CD4-positive, alpha-beta T cell (primary cell): ENCODE data around the gene MT1M. TPM values are rescaled to one million over a fixed set of nuclear protein-coding genes. Genes with fewer than 3 reads are reported as not detected.
"Not testable (repeated sequence)": the region's sequence is repeated elsewhere in the genome, so short reads cannot be mapped to it uniquely, and the experiment has no call there.

Source experiments
- ATAC-seq: fragments of 200-7000 bp; cut with Tn5 transposase; one replicate; pipeline ENCODE4 v1.10.0; 2022; ENCODE audit warnings: mild to moderate bottlenecking; ENCODE audit not compliant: poor library complexity
- CTCF ChIA-PET: fragments of 350-600 bp; sonication (Branson Sonifier 250); formaldehyde crosslinking; loops from one replicate; lab custom pipeline; 2021; ENCODE audit warnings: antibody characterized with exemption, inconsistent platforms; lab: Charles Lee
- POLR2A ChIA-PET: fragments of 350-600 bp; sonication (Branson Sonifier 250); formaldehyde crosslinking; loops from one replicate; lab custom pipeline; 2021; ENCODE audit warnings: antibody characterized with exemption, inconsistent platforms; lab: Charles Lee
- DNase-seq, 14 experiments: peaks; one replicate each; pipeline ENCODE4 v3.0.0-alpha.2; 2013 to 2020; ENCODE audit warnings: mixed read lengths in 2 of 14
- H3K27ac ChIP-seq, 2 donors: one replicate each; pipeline versions ENCODE4 v1.5.1 to v1.7.0; 2013; ENCODE audit warnings: low read length in 2 of 2, low read depth in 1 of 2, mild to moderate bottlenecking in 1 of 2
- H3K27me3 ChIP-seq, 2 experiments: 1 replicate in 1 of 2; 2 replicates in 1 of 2; pipeline versions ENCODE4 v1.6.1 to v1.7.0; 2013; ENCODE audit warnings: low read length in 2 of 2, control low read depth in 1 of 2, mild to moderate bottlenecking in 1 of 2, moderate library complexity in 1 of 2; ENCODE audit not compliant: insufficient read depth in 2 of 2, control insufficient read depth in 1 of 2
- H3K36me3 ChIP-seq: one replicate; pipeline ENCODE4 v1.6.1; 2013; ENCODE audit warnings: low read length, control low read depth; ENCODE audit not compliant: insufficient read depth
- H3K4me1 ChIP-seq: one replicate; pipeline ENCODE4 v1.6.1; 2013; ENCODE audit warnings: low read length, control low read depth; ENCODE audit not compliant: insufficient read depth
- H3K4me3 ChIP-seq: one replicate; pipeline ENCODE4 v1.5.1; 2013; ENCODE audit warnings: mild to moderate bottlenecking, low read length, moderate library complexity
- H3K9me3 ChIP-seq, 2 experiments: 1 replicate in 1 of 2; 2 replicates in 1 of 2; pipeline versions ENCODE4 v1.6.1 to v1.7.0; 2013; ENCODE audit warnings: low read length in 2 of 2, mild to moderate bottlenecking in 2 of 2, control low read depth in 1 of 2, moderate library complexity in 1 of 2; ENCODE audit not compliant: control insufficient read depth in 1 of 2, insufficient read depth in 1 of 2
- H3K27ac Mint-ChIP-seq: one replicate; pipeline ENCODE4 v1.8.0; 2020; ENCODE audit warnings: mixed read lengths
- H3K27me3 Mint-ChIP-seq: one replicate; pipeline ENCODE4 v1.8.0; 2021; ENCODE audit warnings: mixed read lengths
- H3K36me3 Mint-ChIP-seq: one replicate; pipeline ENCODE4 v1.8.0; 2021; ENCODE audit warnings: low read depth, mixed read lengths
- H3K4me1 Mint-ChIP-seq: one replicate; pipeline ENCODE4 v1.8.0; 2021; ENCODE audit warnings: low read depth, mixed read lengths
- H3K4me3 Mint-ChIP-seq: one replicate; pipeline ENCODE4 v1.8.0; 2020; ENCODE audit warnings: mild to moderate bottlenecking, mixed read lengths
- H3K9me3 Mint-ChIP-seq: one replicate; pipeline ENCODE4 v1.8.0; 2020; ENCODE audit warnings: mixed read lengths
- intact Hi-C, 2 experiments: fragments of 100-400 bp; cut with DNase I in 1 of 2; cut with micrococcal nuclease in 1 of 2; formaldehyde crosslinking; loops; one replicate each; pipeline versions ENCODE4 v1.15.1 to v1.9.0; 2023 to 2025; cut with DNase I, micrococcal nuclease
- total RNA-seq, 174 experiments: library from RNA in 2 of 174; stranded (reverse) in 2 of 174; gene quantifications; one replicate each; pipeline ENCODE4 v1.2.3 and lab custom pipeline; 2021 to 2026
- TF ChIP-seq, protein P1 (sequence below): fragments of 200-600 bp; IDR thresholded peaks from one replicate; pipeline ENCODE4 v1.8.0; 2022; ENCODE audit warnings: antibody characterized with exemption, mild to moderate bottlenecking

The MT1M gene
- total RNA-seq, 2 experiments from 2014 or later, result not detected

DNA sequence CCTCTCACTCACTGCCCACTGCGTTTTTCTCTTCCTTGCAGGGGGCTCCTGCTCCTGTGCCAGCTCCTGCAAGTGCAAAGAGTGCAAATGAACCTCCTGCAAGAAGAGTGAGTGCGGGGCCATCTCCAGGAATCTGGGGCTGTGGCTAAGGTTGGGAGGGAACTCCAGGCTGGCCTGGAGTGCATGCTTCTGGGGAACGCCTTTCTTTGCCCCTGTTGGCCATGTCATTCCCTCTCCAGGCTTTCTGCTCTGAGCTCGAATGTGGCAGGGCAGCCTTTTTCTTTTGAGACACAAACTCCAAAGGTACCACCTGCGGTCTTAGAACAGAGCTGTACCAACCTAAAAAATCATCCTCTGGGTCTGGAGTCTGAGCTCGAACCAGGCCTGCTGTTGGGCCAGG, 14.3 kb upstream of the MT1M start:
- Histone ChIP-seq H3K9me3 (no peaks in the 10 kb centered on the region), H3K27ac (no peak overlapping the region), H3K27me3 (peaks cover 7 to 8% of the 10 kb centered on the region in 2 experiments), H3K4me3 (no peak overlapping the region), H3K36me3 (no peaks in the 10 kb centered on the region), H3K4me1 (peaks cover 14% of the 10 kb centered on the region)
- Mint-ChIP-seq H3K27me3 (peaks cover 13% of the 10 kb centered on the region), H3K4me1 (peaks cover 5% of the 10 kb centered on the region), H3K36me3 (no peaks in the 10 kb centered on the region), H3K27ac (no peak overlapping the region), H3K4me3 (no peak overlapping the region), H3K9me3 (no peaks in the 10 kb centered on the region)
- POLR2A ChIA-PET, result interaction anchor here (1.4 kb wide), 1 partner anchor 10 kb away, joined by 7 read pairs; the partner anchor contains the start of gene MT2A
- intact Hi-C loops, result no loop called here
- CTCF ChIA-PET, result interaction anchor here (1.2 kb wide), 1 partner anchor 18 kb away, joined by 3 read pairs; no protein-coding TSS in a partner anchor
- DNase-seq (no peak), ATAC-seq (no peak)
- TF ChIP-seq, protein P1, sequence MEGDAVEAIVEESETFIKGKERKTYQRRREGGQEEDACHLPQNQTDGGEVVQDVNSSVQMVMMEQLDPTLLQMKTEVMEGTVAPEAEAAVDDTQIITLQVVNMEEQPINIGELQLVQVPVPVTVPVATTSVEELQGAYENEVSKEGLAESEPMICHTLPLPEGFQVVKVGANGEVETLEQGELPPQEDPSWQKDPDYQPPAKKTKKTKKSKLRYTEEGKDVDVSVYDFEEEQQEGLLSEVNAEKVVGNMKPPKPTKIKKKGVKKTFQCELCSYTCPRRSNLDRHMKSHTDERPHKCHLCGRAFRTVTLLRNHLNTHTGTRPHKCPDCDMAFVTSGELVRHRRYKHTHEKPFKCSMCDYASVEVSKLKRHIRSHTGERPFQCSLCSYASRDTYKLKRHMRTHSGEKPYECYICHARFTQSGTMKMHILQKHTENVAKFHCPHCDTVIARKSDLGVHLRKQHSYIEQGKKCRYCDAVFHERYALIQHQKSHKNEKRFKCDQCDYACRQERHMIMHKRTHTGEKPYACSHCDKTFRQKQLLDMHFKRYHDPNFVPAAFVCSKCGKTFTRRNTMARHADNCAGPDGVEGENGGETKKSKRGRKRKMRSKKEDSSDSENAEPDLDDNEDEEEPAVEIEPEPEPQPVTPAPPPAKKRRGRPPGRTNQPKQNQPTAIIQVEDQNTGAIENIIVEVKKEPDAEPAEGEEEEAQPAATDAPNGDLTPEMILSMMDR, result no peak

DNA sequence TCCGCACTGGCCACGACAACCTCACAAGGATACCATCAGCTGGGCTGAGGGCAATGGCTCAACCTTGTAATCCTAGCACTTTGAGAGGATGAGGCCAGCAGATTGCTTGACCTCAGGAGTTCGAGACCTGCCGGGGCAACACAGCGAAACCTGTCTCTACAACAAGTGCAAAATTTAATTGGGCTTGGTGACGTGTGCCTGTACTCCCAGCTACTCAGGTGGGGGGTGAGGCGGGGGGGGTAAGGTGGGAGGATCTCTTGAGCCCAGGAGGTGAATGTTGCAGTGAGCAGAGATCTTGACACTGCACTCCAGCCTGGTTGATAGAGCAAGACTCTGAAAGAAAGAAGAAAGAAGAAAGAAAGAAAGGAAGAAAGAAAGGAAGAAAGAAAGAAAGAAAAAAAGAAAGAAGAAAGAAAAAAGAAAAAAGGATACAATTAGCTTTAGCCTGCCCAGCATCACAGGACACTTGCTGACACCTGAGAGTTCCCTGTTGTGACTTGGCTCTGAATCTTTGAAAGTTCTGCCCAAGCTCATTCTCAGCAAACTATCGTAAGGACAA, 12.0 kb upstream of the MT1M start:
- no peak for DNase-seq
- H3K4me3 ChIP-seq, result no peak overlapping the region
- CTCF ChIA-PET, result no interaction called here
- Mint-ChIP-seq H3K4me1 (peaks cover 10% of the 10 kb centered on the region), H3K36me3 (no peaks in the 10 kb centered on the region), H3K27ac (no peak overlapping the region), H3K27me3 (peaks cover 18% of the 10 kb centered on the region), H3K9me3 (no peaks in the 10 kb centered on the region), H3K4me3 (no peak overlapping the region)
- H3K27me3 ChIP-seq, result peaks cover 7 to 8% of the 10 kb centered on the region in 2 experiments
- no peak overlapping the region for H3K27ac ChIP-seq
- H3K9me3 ChIP-seq, result no peaks in the 10 kb centered on the region
- peaks cover 21% of the 10 kb centered on the region for H3K4me1 ChIP-seq
- TF ChIP-seq, protein P1, result no peak
- no peak for ATAC-seq
- no peaks in the 10 kb centered on the region for H3K36me3 ChIP-seq
- POLR2A ChIA-PET, result no interaction called here
- intact Hi-C loops, result no loop called here

DNA sequence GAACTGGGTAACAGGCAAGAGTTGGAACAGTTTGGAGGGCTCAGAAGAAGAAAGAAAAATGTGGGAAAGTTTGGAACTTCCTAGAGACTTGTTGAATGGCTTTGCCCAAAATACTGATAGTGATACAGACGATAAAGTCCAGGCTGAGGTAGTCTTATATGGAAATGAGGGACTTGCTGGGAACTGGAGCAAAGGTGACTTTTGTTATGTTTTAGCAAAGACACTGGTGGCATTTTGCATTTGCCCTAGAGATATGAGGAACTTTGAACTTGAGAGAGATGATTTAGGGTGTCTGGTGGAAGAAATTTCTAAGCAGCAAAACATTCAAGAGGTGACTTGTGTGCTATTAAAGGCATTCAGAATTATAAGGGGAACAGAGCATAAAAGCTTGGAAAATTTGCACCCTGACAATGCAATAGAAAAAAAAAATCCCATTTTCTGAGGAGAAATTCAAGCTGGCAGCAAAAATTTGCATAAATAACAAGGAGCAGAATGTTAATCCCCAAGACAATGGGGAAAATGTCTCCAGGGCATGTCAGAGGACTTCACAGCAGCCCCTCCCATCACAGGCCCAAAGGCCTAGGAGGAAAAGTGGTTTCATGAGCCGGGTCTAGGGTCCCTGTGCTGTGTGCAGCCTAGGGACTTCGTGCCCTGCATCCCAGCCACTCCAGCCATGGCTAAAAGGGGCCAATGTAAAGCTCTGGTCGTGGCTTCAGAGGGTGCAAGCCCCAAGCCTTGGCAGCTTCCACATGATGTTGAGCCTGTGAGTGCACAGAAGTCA, 10.6 kb upstream of the MT1M start:
- peaks cover 8 to 10% of the 10 kb centered on the region in 2 experiments for H3K27me3 ChIP-seq
- H3K4me3 ChIP-seq, ATAC-seq, H3K9me3 ChIP-seq, H3K36me3 ChIP-seq, DNase-seq, intact Hi-C loops, CTCF ChIA-PET, H3K4me3 Mint-ChIP-seq, H3K27ac Mint-ChIP-seq, H3K27ac ChIP-seq, H3K36me3 Mint-ChIP-seq, H3K9me3 Mint-ChIP-seq, POLR2A ChIA-PET: not testable (repeated sequence)
- Mint-ChIP-seq H3K4me1 (peaks cover 12% of the 10 kb centered on the region), H3K27me3 (peaks cover 25% of the 10 kb centered on the region)
- H3K4me1 ChIP-seq, result peaks cover 31% of the 10 kb centered on the region

DNA sequence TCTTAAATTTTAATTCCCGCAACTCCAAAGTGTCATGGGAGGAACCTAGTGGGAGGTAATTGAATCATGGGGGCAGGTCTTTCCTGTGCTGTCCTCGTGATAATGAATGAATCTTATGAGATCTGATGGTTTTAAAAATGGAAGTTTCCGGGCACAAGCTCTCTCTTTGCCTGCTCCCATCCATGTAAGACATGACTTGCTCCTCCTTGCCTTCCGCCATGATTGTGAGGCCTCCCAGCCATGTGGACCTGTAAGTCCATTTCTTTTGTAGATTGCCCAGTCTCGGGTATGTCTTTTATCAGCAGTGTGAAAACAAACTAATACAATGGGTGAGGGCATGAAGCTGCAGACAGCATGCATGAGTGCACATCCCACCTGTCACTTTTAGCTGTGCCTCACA, 9.3 kb upstream of the MT1M start:
- H3K27me3 Mint-ChIP-seq, result peaks cover 27% of the 10 kb centered on the region
- CTCF ChIA-PET, intact Hi-C loops, H3K9me3 ChIP-seq, H3K36me3 ChIP-seq, H3K4me3 ChIP-seq, ATAC-seq, H3K4me3 Mint-ChIP-seq, H3K36me3 Mint-ChIP-seq, DNase-seq, H3K9me3 Mint-ChIP-seq, H3K27ac Mint-ChIP-seq, H3K27ac ChIP-seq: not testable (repeated sequence)
- peaks cover 11% of the 10 kb centered on the region for H3K4me1 Mint-ChIP-seq
- POLR2A ChIA-PET, result interaction anchor here (1.2 to 1.4 kb wide), 2 partner anchors 12 to 17 kb away, joined by 3 to 6 read pairs; no protein-coding TSS in a partner anchor
- Histone ChIP-seq H3K4me1 (peaks cover 20% of the 10 kb centered on the region), H3K27me3 (peaks cover 1 to 12% of the 10 kb centered on the region in 2 experiments)
